A673 (cell line): Measurements from ENCODE around the gene MAGEF1.

Experiments used
- EZH2 ChIP-seq: fragments of 200-600 bp; sonication (generic); IDR thresholded peaks from 2 replicates; pipeline ENCODE4 v1.6.1; 2017; ENCODE audit warnings: borderline replicate concordance, low read depth, mild to moderate bottlenecking, mixed read lengths, antibody characterized with exemption, low read length; ENCODE audit not compliant: poor library complexity, severe bottlenecking
- TF ChIP-seq, protein P1 (sequence below): fragments of 300-800, 200-600 bp; sonication (generic); conservative IDR thresholded peaks from 2 replicates; pipeline ENCODE4 v1.5.1; 2017; ENCODE audit warnings: low read depth, mild to moderate bottlenecking, antibody characterized with exemption, low read length, moderate library complexity, mixed read lengths

- no peak for TF ChIP-seq EZH2
- TF ChIP-seq, protein P1, sequence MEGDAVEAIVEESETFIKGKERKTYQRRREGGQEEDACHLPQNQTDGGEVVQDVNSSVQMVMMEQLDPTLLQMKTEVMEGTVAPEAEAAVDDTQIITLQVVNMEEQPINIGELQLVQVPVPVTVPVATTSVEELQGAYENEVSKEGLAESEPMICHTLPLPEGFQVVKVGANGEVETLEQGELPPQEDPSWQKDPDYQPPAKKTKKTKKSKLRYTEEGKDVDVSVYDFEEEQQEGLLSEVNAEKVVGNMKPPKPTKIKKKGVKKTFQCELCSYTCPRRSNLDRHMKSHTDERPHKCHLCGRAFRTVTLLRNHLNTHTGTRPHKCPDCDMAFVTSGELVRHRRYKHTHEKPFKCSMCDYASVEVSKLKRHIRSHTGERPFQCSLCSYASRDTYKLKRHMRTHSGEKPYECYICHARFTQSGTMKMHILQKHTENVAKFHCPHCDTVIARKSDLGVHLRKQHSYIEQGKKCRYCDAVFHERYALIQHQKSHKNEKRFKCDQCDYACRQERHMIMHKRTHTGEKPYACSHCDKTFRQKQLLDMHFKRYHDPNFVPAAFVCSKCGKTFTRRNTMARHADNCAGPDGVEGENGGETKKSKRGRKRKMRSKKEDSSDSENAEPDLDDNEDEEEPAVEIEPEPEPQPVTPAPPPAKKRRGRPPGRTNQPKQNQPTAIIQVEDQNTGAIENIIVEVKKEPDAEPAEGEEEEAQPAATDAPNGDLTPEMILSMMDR: no peak
Measured at GRCh38 chr3:184746131-184747120, 34.6 kb upstream of the MAGEF1 start.
